K562 (cell line): ENCODE results near the gene CSTPP1. TPM values are rescaled to one million over a fixed set of nuclear protein-coding genes. Genes with fewer than 3 reads are reported as not detected.

Experiments
- BRF1 ChIP-seq: IDR thresholded peaks from 3 replicates; pipeline ENCODE4 v1.6.1; 2011; ENCODE audit warnings: borderline replicate concordance, mild to moderate bottlenecking; ENCODE audit not compliant: insufficient read length; ENCODE audit errors: extremely low read depth
- ELK1 ChIP-seq: sonication (generic); formaldehyde crosslinking; IDR thresholded peaks from 2 replicates; pipeline ENCODE4 v1.8.1; 2022; ENCODE audit warnings: missing genetic modification reagents
- FOXP1 ChIP-seq: sonication (generic); formaldehyde crosslinking; IDR thresholded peaks from 2 replicates; pipeline ENCODE4 v1.8.0; 2022; ENCODE audit warnings: mild to moderate bottlenecking, missing genetic modification reagents
- NFIC ChIP-seq: fragments of 450-650 bp; IDR thresholded peaks from 2 replicates; pipeline ENCODE4 v1.6.1; 2017; ENCODE audit warnings: mild to moderate bottlenecking, inconsistent platforms
- PHB ChIP-seq: fragments of 250-450 bp; sonication (Bioruptor Pico); IDR thresholded peaks from 2 replicates; pipeline ENCODE4 v1.5.0; 2021
- PKNOX1 ChIP-seq: fragments of 450-650 bp; IDR thresholded peaks from 2 replicates; pipeline ENCODE4 v1.6.1; 2016
- POU5F1 ChIP-seq: fragments of 150-350 bp; IDR thresholded peaks from 2 replicates; pipeline ENCODE4 v1.6.1; 2014; ENCODE audit warnings: borderline replicate concordance, low read length, low read depth, mild to moderate bottlenecking; ENCODE audit not compliant: partially characterized antibody
- REST ChIP-seq, 2 experiments: fragments of 450-650 bp; formaldehyde crosslinking in 1 of 2; IDR thresholded peaks; 2 replicates each; pipeline versions ENCODE4 v1.4.0 to v1.6.1; 2014 to 2020; ENCODE audit warnings: mild to moderate bottlenecking in 2 of 2, borderline replicate concordance in 1 of 2, low read depth in 1 of 2
- ZBTB1 ChIP-seq: sonication (generic); formaldehyde crosslinking; IDR thresholded peaks from 2 replicates; pipeline ENCODE4 v1.8.1; 2023; ENCODE audit warnings: missing genetic modification reagents, low read depth, mild to moderate bottlenecking, borderline replicate concordance
- ZBTB2 ChIP-seq: fragments of 450-650 bp; IDR thresholded peaks from 2 replicates; pipeline ENCODE4 v1.6.1; 2016; ENCODE audit warnings: antibody characterized with exemption
- ZFPM2 ChIP-seq: fragments of 250-450 bp; sonication (Bioruptor Pico); IDR thresholded peaks from 2 replicates; pipeline ENCODE4 v1.5.1; 2022; ENCODE audit warnings: mild to moderate bottlenecking
- ZNF146 ChIP-seq: IDR thresholded peaks from one replicate; pipeline ENCODE4 v1.6.1; 2018; ENCODE audit warnings: missing compliant biosample characterization; ENCODE audit not compliant: unreplicated experiment
- ZNF217 ChIP-seq: sonication (generic); formaldehyde crosslinking; IDR thresholded peaks from 2 replicates; pipeline ENCODE4 v1.8.0; 2022; ENCODE audit warnings: mild to moderate bottlenecking, missing genetic modification reagents
- ZNF57 ChIP-seq: fragments of 450-650 bp; formaldehyde crosslinking; IDR thresholded peaks from 2 replicates; pipeline ENCODE4 v1.4.0; 2020; ENCODE audit warnings: mild to moderate bottlenecking, moderate library complexity
- ZNF695 ChIP-seq: fragments of 450-650 bp; formaldehyde crosslinking; IDR thresholded peaks from 2 replicates; pipeline ENCODE4 v1.4.0; 2020; ENCODE audit warnings: mild to moderate bottlenecking, moderate library complexity
- polyA plus RNA-seq, 8 experiments: library from polyadenylated mRNA; depleted of rRNA in 4 of 8; stranded (reverse) in 5 of 8; unstranded in 3 of 8; fragments of >200 nt; fragmentation: Nextera tagmentation in 2 of 8; fragmentation: Illumina TruSeq in 1 of 8; extraction: Ambion mirVana in 2 of 8; extraction: Trizol in 1 of 8; gene quantifications; 2 replicates each; pipeline versions ENCODE4 v1.2.1 to v1.2.3, GENCODE V29; 2011 to 2014; ENCODE audit warnings: inconsistent platforms in 1 of 8, missing spikeins in 1 of 8
- total RNA-seq, 7 experiments: library from RNA; depleted of rRNA in 6 of 7; stranded (reverse); fragments of >200 nt in 6 of 7; fragmentation: Illumina TruSeq in 2 of 7; extraction: Trizol in 2 of 7; gene quantifications; 2 replicates each; pipeline versions ENCODE4 v1.2.1 to v1.2.3, GENCODE V29; 2011 to 2021; ENCODE audit warnings: low replicate concordance in 1 of 7

Gene CSTPP1
- total and polyA plus RNA-seq, 9 of the 15 experiments (the other 6 are each of a cell fraction or from before 2014, with no cell fraction given) = 6.5 to 17.8 (median 9.2) TPM

- TF ChIP-seq REST (IDR thresholded peaks at IDR 0.05; ENCODE audit: borderline replicate concordance) (no peak), REST (CRISPR knock-in tag; IDR thresholded peaks at IDR 0.05; ENCODE audit: low read depth) (no peak), ZBTB1 (CRISPR knock-in tag) (no peak), ZFPM2 (CRISPR knock-in tag) (no peak), FOXP1 (CRISPR knock-in tag) (no peak), ZBTB2 (no peak), PHB (CRISPR knock-in tag) (no peak), BRF1 (no peak), PKNOX1 (peak; percentile 52; the same call in 1 of the 2 replicates), ZNF146 (no peak), ELK1 (no peak), ZNF217 (CRISPR knock-in tag) (no peak), NFIC (peak; percentile 39), ZNF695 (CRISPR knock-in tag) (no peak), POU5F1 (no peak), ZNF57 (no peak)
Observed at GRCh38 chr11:46936138-46937110, at the start of gene CSTPP1 (continued).
